ENCODE data around the gene NDUFB10. TPM values are rescaled to one million over a fixed set of nuclear protein-coding genes. Genes with fewer than 3 reads are reported as not detected.
A peak's percentile ranks its signal among the peaks of the same experiment; 100 is the strongest.
"Not testable (repeated sequence)": the region's sequence is repeated elsewhere in the genome, so short reads cannot be mapped to it uniquely, and the experiment has no call there.

The NDUFB10 gene
- total and polyA plus RNA-seq, 2 experiments from 2014 or later, result 291 to 518 TPM

DNA sequence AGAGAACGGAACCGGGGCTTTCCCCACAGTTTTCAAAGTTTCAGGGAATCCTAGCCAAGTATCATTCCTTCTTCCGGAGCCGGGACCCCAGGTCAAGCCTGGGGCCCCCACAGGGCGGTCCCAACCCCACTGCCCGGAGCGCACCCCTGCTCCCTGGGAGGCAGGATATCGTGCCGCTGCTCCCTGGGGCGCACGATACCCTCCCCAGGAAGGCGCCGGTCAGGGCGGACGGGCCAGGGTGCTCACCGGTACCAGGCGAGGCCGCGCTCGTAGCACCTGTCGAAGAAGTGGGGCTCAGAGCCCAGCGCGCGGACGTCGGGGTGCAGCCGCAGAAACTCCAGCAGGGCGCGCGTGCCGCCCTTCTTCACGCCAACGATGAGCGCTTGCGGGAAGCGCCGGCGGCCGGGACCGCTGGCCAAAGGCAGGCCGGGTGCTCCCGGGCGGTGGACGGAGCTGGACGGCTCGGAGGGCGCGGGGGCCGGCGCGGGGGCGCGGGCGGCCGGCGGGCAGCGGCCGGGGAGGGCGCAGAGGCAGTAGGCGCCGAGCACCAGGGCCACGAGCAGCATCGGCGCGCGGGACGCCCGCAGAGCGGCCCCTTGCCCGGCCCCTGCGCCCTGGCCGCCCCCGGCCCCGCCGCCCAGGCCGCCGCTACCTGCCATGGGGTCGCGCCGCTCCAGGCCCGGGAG, 41.5 kb upstream of the NDUFB10 start:
- TF ChIP-seq, protein P1, sequence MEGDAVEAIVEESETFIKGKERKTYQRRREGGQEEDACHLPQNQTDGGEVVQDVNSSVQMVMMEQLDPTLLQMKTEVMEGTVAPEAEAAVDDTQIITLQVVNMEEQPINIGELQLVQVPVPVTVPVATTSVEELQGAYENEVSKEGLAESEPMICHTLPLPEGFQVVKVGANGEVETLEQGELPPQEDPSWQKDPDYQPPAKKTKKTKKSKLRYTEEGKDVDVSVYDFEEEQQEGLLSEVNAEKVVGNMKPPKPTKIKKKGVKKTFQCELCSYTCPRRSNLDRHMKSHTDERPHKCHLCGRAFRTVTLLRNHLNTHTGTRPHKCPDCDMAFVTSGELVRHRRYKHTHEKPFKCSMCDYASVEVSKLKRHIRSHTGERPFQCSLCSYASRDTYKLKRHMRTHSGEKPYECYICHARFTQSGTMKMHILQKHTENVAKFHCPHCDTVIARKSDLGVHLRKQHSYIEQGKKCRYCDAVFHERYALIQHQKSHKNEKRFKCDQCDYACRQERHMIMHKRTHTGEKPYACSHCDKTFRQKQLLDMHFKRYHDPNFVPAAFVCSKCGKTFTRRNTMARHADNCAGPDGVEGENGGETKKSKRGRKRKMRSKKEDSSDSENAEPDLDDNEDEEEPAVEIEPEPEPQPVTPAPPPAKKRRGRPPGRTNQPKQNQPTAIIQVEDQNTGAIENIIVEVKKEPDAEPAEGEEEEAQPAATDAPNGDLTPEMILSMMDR (IDR thresholded peaks at IDR 0.05; ENCODE audit: low read depth, low read length), result no peak
- peaks cover 89% of the 10 kb centered on the region for H3K27me3 ChIP-seq

DNA sequence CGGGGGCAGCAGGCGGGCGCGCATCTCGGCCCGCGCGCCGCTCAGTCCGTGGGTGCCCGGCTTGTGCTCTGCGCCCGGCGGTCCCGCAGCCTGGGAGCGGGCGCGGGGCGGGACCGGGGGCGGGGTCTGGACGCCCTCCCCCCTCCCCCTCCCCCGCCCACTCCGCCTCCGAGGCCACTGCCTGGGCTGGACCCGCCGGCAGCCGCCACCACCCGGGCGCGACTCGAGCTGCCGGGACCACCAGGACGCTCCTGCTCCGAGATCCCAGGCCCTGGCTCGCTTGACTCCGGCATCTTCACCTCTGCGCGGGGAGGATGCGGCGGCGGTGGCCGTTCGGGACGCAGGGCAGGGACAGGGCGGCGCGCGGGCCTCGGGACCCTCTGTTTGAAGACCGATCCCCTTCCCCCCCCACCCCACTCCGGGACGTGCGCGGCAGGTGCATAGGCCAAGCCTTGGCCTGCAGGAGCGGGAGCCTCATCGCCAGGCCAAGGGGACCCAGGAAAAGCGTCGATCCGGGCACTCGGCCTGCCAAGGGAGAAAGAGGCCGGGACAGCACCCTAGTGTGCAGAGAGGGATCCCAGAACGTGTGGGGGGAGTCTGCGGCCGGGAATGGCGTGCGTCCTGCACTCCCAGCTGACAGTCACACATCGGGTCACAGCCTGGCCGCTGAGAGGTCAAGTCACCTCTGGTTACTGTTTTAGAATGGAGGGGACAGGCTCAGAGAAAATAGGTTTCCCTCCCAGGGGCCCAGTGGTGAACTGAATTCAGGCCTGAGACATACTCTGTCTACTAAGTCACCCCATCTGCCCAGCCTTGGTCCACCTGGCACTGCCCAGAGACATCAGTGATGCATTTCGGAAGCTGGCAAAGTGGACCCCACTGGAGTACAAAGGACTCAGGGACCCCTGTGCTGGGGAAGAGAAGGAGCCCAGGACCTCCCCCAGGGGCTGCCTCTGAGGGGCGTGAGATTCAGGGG, 40.7 kb upstream of the NDUFB10 start, which contains the start of gene HS3ST6:
Gene HS3ST6 (minus strand): TSS at position 65 of the 976 bp plus-strand sequence. CDS start 92 bp downstream, outside the sequence.
- DNase-seq (ENCODE audit: low read depth in 1 of 2, low spot score in 1 of 2), result peak in 1 of 2 donors; percentile 48

More for the DNA sequence above, 41.5 kb upstream of the NDUFB10 start:
- Histone ChIP-seq H3K36me3 (no peaks in the 10 kb centered on the region), H3K9me3 (ENCODE audit: low read depth) (no peaks in the 10 kb centered on the region), H3K27ac (no peak overlapping the region), H3K4me1 (ENCODE audit: low read depth) (peaks cover 8% of the 10 kb centered on the region), H3K4me3 (peak overlapping the region; percentile 16)
- peak in 1 of 2 donors; percentile 30 for DNase-seq (ENCODE audit: low read depth in 1 of 2, low spot score in 1 of 2)

DNA sequence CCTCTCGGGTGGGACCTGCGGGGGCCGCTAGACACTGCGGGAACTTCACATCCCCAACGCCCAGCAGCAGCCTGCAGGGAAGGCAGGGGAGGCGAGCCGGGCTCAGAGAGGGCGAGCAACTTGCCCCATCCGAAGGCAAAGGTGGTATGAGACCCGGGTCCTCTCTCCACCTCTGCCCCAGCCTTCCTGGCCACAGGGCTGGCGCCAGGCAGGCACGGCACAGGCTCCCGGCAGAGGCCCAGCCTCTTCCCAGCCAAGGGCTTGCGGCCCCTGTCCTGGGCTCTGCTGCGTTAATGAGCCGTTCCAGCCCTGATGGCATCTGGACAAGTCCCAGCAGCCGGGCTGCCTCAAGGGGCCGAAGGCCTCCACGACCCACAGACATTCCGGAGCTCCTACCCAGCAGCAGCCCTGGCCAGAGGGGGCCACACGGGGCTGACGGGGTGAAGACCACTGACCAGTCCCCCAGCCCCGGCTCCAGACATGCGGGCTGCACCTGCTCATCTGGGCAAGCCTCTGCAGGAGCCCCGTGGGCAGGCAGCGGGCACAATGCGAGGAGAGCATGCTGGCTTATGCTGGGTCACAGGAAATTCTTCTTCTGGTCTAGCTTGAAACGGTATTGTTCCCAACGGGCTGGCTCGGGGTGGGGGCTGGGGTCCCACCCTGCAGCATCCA, 39.9 kb upstream of the NDUFB10 start:
- peaks cover 14% of the 10 kb centered on the region for H3K4me1 ChIP-seq (ENCODE audit: low read depth)
- H3K27ac ChIP-seq, result no peak overlapping the region
- H3K36me3 ChIP-seq, result no peaks in the 10 kb centered on the region
- no peak overlapping the region for H3K4me3 ChIP-seq
- TF ChIP-seq, protein P1 (IDR thresholded peaks at IDR 0.05; ENCODE audit: low read depth, low read length), result no peak
- DNase-seq (ENCODE audit: low read depth in 1 of 2, low spot score in 1 of 2), result no peak
- H3K9me3 ChIP-seq (ENCODE audit: low read depth), result no peaks in the 10 kb centered on the region
- H3K27me3 ChIP-seq, result peaks cover 94% of the 10 kb centered on the region

More for the DNA sequence above, 40.7 kb upstream of the NDUFB10 start, which contains the start of gene HS3ST6:
- Histone ChIP-seq H3K9me3 (ENCODE audit: low read depth) (no peaks in the 10 kb centered on the region), H3K4me3 (peak within 1 kb of the TSS; percentile 16), H3K36me3 (no peaks in the 10 kb centered on the region), H3K27ac (no peak within 1 kb of the TSS), H3K4me1 (ENCODE audit: low read depth) (peaks cover 10% of the 10 kb centered on the region), H3K27me3 (peaks cover 97% of the 10 kb centered on the region)
- TF ChIP-seq, protein P1 (IDR thresholded peaks at IDR 0.05; ENCODE audit: low read depth, low read length), result no peak

DNA sequence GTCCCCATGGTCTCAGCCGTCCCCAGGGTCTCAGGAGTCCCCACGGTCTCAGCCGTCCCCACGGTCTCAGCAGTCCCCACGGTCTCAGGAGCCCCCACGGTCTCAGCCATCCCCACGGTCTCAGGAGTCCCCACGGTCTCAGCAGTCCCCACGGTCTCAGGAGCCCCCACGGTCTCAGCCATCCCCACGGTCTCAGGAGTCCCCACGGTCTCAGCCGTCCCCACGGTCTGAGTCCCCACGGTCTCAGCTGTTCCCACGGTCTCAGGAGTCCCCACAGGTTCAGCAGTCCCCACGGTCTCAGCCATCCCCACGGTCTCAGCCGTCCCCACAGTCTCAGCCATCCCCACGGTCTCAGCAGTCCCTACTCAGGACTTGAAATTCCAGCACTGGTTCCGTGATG, 39.2 kb upstream of the NDUFB10 start:
- DNase-seq (ENCODE audit: low read depth in 1 of 2, low spot score in 1 of 2); H3K9me3 ChIP-seq (ENCODE audit: low read depth); H3K4me3 ChIP-seq; H3K27ac ChIP-seq; H3K36me3 ChIP-seq: not testable (repeated sequence)
- peaks cover 87% of the 10 kb centered on the region for H3K27me3 ChIP-seq
- peaks cover 14% of the 10 kb centered on the region for H3K4me1 ChIP-seq (ENCODE audit: low read depth)

DNA sequence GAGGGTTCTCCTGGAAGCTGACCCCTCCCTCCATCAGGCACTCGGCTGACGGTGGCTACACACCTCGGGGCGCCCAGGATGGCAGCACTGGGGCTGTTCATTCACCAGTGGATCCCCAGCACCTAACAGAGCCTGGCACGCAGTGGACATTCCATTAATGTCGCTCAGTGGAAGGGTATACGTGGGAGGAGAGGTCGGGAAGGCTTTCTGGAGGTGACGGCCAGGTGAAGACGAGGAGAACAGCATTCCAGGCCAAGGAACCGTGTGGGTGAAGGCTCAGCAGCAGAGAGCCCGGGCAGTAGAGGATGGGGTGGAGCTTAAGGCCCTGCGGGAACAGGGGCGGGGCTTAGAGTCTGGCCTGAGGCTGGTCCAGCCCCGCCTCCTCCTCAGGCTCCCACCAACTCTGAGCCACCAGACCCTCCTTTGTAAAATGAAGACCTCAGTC, 38.6 kb upstream of the NDUFB10 start:
- Histone ChIP-seq H3K27me3 (peaks cover 81% of the 10 kb centered on the region), H3K4me1 (ENCODE audit: low read depth) (peaks cover 14% of the 10 kb centered on the region), H3K27ac (no peak overlapping the region), H3K4me3 (no peak overlapping the region), H3K36me3 (no peaks in the 10 kb centered on the region), H3K9me3 (ENCODE audit: low read depth) (no peaks in the 10 kb centered on the region)
- DNase-seq (ENCODE audit: low read depth in 1 of 2, low spot score in 1 of 2), result peak in 1 of 2 donors; percentile 70
- TF ChIP-seq, protein P1 (IDR thresholded peaks at IDR 0.05; ENCODE audit: low read depth, low read length), result no peak

Data from cardiac muscle cell (in vitro differentiated cells and primary cell).